ENCODE data around the gene ARL4A. TPM values are rescaled to one million over a fixed set of nuclear protein-coding genes. Genes with fewer than 3 reads are reported as not detected.

ARL4A gene, protein sequence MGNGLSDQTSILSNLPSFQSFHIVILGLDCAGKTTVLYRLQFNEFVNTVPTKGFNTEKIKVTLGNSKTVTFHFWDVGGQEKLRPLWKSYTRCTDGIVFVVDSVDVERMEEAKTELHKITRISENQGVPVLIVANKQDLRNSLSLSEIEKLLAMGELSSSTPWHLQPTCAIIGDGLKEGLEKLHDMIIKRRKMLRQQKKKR
- total RNA-seq = 4.0 and 18.1 TPM in 2 replicates

DNA sequence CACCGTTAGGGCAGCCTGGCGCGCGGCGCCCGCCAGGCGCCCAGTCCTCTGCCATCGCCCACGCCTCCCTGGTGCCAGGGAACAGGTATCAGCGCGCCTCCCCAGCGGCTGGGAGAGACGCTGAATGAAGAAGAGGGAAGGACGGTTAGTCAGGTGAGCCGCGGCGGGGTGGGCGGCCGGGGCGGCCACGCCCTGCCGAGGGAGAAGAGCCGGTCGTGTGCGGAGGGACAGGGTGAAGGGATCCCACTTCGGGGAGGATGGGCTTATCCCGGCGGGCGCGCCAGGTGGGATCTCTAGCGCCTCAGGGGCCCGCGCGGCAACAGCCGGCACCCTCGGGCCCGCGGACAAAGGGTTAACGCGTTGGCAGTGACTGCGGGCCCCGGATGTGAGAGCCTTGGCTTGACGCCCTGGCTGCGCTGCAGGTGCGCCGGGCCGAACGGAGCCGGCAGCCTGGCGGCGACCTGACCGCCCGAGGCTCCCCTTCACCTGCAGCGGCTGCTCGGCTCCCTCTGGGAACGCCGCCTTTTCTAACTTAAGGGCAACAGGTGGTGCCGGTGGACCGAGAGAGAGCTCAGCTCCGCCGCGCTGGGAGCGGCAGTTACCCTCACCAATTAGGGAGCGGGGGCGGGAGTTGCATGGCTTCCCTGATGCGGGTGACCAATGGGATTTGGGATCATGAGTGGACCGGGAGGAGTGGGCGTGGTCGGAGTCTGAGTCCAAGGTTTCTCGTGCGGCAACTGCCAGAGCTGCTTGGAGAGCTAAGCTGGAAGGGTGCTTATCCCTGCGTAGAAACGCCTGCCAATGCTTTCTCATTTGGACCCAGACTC, at the start of gene ARL4A:
Gene ARL4A (plus strand): TSS at position 743 of the 827 bp plus-strand sequence. CDS start 622 bp downstream, outside the sequence.

Other genes with a start within 250 kb of the ARL4A start
- 0.16 TPM in 1 of 2 replicates, not detected in the other for gene SCIN, start 116.9 kb upstream of the ARL4A start, total RNA-seq

All from bronchial smooth muscle cell (primary cell).